ENCODE measurements around the gene TBC1D2B. TPM values are rescaled to one million over a fixed set of nuclear protein-coding genes. Genes with fewer than 3 reads are reported as not detected.

TBC1D2B gene
- total and polyA plus RNA-seq, 2 of the 4 experiments (the other 2 are of a cell fraction), result 17.7 to 28.3 TPM

DNA sequence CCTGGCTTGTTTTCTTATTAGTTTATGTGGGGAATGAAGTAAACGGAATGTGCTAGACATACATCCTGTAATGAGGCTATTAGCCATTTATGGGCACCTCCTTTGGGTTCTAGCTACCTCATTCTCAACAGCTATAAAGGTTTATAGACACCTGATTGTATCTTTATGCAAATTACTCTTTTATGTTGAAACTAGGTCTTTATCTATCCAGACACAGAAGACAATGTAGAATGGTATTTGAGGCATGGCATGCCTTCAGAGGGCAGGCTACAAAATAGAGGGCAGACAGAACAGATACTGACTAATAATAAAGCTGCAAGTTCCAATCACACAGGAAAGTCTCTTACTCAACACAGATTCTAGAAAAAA lies 27.1 kb downstream of the TBC1D2B start:
- Histone ChIP-seq H2AK5ac (ENCODE audit: low read depth, low read length) (no peak overlapping the region), H2AK9ac (replicated peaks; ENCODE audit: low read depth, low read length, poor library complexity) (no peak overlapping the region), H4K5ac (ENCODE audit: low read depth, low read length) (no peak overlapping the region), H3K4me1 (ENCODE audit: control insufficient read depth, insufficient read depth, low read length) (peaks cover 33% of the 10 kb centered on the region), H3K9me3 (ENCODE audit: control insufficient read depth, insufficient read depth, low read length) (no peaks in the 10 kb centered on the region), H2BK15ac (ENCODE audit: low read depth, low read length) (no peak overlapping the region), H3K56ac (ENCODE audit: extremely low read depth, insufficient read depth, low read length) (no peak overlapping the region), H4K8ac (ENCODE audit: low read depth in 2 of 2, low read length in 2 of 2) (peak overlapping the region; percentile 16 to 20; a peak in 1 of 4 replicates), H3K79me1 (ENCODE audit: low read depth in 1 of 2, low read length in 2 of 2) (peaks cover 35 to 88% of the 10 kb centered on the region in 2 experiments), H3K4me3 (ENCODE audit: insufficient read depth, low read depth, low read length) (no peak overlapping the region), H3K4me2 (ENCODE audit: low read depth, low read length) (peak overlapping the region; percentile 1; the same call in 1 of the 2 replicates), H3K27ac (ENCODE audit: insufficient read depth, low read length) (no peak overlapping the region), H3K9ac (ENCODE audit: low read depth, low read length) (no peak overlapping the region), H3K18ac (ENCODE audit: low read depth, low read length) (no peak overlapping the region; the same call in 1 of the 2 replicates), H4K20me1 (ENCODE audit: insufficient read depth, low read length) (peaks cover 38% of the 10 kb centered on the region), H2BK120ac (ENCODE audit: low read depth, low read length) (peak overlapping the region; percentile 40; the same call in 1 of the 2 replicates), H3K27me3 (ENCODE audit: control insufficient read depth, insufficient read depth, low read length) (no peaks in the 10 kb centered on the region), H3K23ac (ENCODE audit: low read depth, low read length) (peak overlapping the region; percentile 4; the same call in 1 of the 2 replicates), H2BK5ac (ENCODE audit: low read depth, low read length, poor library complexity, severe bottlenecking) (peak overlapping the region; percentile 61), H2BK20ac (ENCODE audit: low read depth, low read length) (peak overlapping the region; percentile 21), H3K4ac (ENCODE audit: low read depth, low read length) (peak overlapping the region; percentile 8; the same call in 1 of the 2 replicates), H3K14ac (replicated peaks; ENCODE audit: low read depth, low read length) (no peak overlapping the region), H2AFZ (replicated peaks; ENCODE audit: low read length, poor library complexity) (no peak overlapping the region), H3K36me3 (ENCODE audit: control insufficient read depth, insufficient read depth, low read length) (peaks cover 13% of the 10 kb centered on the region), H3K9me1 (ENCODE audit: insufficient read depth, low read length) (peaks cover 33% of the 10 kb centered on the region), H4K91ac (ENCODE audit: insufficient read depth, low read depth, low read length) (no peak overlapping the region)
- dilution Hi-C loops (cut with HindIII; ENCODE audit: low sequenced_read_pairs, unreplicated experiment) (no loop called here), in situ Hi-C loops (cut with MboI; ENCODE audit: low sequenced_read_pairs) (no loop called here), intact Hi-C loops (cut with micrococcal nuclease) (loop anchor here (2.0 kb wide), 1 partner anchor 14 kb away; no protein-coding TSS in a partner anchor)
- ChIA-PET POLR2A (ENCODE audit: unreplicated experiment) (no interaction called here), CTCF (interaction anchor here (0.9 to 1.2 kb wide), 3 partner anchors 11 to 32 kb away, joined by 3 read pairs; no protein-coding TSS in a partner anchor)
- no peak for DNase-seq
- no peak for ATAC-seq (ENCODE audit: low read depth)
- TF ChIP-seq CEBPB (IDR thresholded peaks at IDR 0.05; ENCODE audit: low read depth, low read length) (no peak), RFX5 (IDR thresholded peaks at IDR 0.05; ENCODE audit: low read depth, low read length) (no peak), CHD1 (IDR thresholded peaks at IDR 0.05; ENCODE audit: low read depth, low read length) (no peak)
- no CpG with 5 or more reads among the region's 1 CpG for WGBS, 2 experiments (ENCODE audit: extremely low coverage in 2 of 2, insufficient read length in 1 of 2)
- BruUV-seq (replicated peaks), result no TSS peak

Measured in IMR-90 (cell line).